Stimulated activated CD4-positive, alpha-beta T cell treated with anti-CD3 and anti-CD28 coated beads, Interleukin-4, amount 100 ng/mL, for 4 hours (primary cell): ENCODE data around the gene CELF4.

Experiments
- DNase-seq, 2 experiments: peaks; one replicate each; pipeline ENCODE4 v3.0.0-alpha.2; 2020

The CELF4 gene

DNA sequence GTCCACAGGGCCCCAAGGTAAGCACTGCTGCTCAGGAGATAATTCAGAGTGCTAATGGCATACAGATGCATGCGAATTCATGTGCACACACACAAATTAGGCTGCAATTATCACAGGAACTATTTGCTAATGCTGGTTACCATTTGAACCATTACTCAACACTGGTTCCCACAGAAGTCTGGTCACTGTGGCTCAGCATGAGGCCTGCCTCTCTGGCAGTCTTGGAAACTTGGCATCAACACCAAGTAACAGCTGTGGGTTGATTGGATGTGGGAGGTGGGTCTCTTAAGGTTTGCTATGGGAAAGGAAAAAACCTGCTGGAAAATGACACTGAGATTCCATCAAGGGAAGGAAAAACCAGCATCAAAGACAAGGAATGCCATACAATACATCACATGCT, 105.0 kb downstream of the CELF4 start:
- DNase-seq: no peak

DNA sequence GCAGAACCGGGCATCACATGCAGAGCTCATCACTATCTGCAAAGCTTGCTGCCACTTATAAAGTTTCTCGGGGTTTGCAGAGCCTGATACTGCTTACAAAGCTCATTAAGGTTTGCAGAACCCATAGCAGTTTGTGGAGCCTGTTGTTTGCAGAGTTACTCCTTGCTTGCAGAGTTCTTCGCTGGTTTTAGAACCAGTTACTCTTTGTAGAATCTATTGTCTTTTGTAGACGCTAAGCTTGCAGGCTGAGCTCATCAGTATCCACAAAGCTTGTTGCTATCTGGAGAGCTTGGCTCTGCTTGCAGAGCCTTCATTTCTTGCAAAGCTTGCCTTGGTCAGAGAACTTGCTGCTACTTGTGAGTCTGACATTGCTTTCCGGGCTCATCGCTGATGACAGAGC, 106.9 kb downstream of the CELF4 start:
- no peak for DNase-seq

DNA sequence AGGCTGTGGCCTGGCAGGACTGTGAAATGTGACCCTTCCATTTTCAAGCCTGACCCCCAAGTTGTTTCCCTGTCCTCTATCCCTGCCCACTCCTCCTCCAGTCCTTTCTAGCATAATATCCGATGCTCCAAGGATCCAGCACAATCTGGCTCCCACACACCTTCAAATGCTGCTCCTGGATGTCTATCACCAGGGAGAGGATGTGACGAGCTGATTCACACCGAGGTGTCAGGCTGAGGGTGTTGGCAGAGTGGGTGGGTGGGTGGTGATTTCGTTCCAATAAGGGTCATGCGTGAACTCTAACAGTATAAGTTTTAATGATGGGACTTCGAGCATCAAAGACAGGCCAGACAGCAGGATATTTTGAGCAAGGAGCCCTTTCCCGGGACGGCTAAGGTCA, 107.8 kb downstream of the CELF4 start:
- DNase-seq: no peak

DNA sequence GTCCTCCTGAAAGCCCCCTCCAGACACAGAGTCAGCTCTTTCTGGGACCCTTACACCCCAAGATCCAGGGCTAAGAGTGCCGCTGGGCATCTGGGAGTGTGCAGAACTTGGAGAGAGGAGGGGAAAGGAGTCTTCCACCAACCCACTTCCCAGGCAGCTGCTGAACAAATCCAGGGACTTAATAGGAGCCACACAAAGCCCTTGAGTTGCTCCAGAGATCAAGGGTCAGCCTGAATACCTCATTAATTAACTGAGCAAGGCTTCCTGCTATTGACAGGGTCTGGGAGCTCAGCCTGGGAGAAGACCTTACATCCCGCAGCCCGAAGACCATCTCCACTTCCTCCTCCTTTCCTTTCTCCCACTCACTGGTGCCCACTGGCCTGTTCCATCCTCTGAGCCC, 108.3 kb downstream of the CELF4 start:
- no peak for DNase-seq

DNA sequence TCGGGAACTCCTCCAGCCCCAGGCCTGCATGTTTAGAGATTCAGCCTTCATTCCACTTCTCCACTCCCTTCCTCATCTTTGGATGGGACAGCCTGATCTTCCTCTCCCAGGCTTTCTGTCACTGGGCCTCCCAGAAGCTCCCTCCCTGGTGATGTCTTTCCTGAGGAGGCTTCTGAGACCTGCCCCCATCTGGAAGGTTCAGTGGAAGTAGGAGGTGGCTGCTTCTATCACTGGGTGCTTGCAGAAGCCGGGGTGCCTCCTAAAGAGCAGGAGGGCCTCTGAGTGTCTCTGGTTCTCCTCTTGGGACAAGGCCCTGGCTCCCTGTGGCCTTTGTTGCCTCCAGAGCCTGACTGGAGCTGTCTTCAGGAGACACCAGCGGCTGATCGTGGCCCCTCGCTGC, 108.7 kb downstream of the CELF4 start:
- DNase-seq: no peak

DNA sequence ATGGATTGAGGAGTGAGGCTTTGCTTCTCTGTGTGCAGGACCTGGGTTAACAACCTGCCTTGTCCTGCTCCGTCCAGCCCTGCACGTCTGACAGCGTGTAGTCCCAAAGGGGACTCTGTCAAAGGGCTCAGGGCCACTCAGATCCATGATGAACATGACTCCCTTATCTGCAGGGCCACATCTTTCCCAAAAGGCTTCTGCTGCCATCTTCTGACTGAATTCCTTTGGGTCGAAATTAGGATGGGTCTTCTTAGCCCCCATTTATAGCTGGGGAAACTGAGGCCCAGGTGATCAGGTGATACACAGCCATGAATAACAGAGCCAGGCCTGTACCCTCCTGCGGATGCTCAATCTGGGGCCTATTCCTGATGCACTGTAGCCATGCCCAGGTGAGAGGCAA, 109.2 kb downstream of the CELF4 start:
- DNase-seq: no peak

DNA sequence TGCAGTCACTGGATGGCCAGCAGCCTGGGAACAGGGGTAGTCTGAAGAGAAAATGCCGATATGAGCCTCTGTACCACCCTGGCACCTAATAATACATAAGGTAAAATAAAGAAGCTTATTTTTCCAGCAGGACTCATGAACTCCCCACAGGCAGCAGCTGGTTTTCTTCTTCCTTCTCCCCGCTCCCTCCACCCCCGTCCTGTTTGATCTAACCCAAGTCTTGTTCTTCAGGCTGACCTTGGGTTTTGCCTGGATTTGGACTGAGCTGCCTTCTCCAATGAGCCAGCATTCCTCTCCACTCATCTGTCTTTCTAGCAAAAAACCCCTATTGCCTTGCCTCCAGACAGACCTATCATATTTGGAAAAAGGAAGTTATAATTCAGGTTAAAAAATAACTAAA, 111.8 kb downstream of the CELF4 start:
- DNase-seq: no peak

DNA sequence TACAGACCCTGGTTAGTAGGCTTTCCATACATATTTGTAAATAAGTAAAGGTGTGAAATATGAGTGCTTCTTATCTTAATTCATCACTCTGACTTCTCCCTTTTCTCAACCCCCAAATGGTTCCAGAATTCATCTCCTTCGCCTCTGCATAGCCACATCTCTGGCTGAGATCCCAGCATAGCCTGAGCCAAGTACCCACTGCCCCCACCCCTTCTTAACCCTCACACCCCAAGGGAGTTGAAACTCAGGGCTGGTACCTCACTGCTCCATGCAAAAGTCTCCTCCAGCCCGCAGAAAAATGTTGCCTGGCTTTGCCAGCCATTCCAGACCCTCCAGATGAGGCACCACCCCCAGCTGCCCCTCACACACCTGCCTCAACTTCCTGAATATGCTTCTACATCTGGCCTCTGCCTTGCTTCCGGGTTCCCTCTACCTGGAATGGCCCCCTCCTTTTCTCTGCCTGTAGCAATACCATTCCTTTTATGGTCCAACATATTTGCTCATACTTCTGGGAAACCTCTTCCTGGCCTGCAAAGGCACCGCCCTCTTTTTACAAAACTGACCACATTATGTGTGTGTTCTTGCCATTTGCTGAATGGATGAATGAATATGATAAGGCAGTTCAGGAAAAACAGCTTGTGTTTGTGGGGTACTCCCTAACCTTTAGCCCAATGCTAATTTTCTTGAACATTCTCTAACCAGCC, 112.8 kb downstream of the CELF4 start:
- DNase-seq: no peak

DNA sequence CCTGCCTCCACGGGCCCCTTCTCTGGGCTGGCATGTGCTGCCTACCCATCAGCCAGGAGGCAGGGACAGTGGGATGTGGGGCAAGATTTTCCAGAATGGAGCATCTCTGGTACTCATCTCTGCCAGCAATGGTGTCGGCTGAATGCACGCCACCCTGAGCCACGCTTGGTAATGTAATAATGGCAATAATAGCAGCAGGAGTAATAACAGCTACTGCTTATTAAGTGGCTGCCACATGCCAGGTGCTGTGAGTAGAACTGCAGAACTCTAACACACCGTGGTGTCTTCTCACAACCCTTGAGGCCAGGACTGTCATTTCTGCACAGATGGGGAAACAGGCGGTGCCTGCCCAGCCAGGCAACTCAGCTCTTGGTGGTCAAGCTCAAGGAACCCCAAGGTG, 113.6 kb downstream of the CELF4 start:
- DNase-seq: no peak

DNA sequence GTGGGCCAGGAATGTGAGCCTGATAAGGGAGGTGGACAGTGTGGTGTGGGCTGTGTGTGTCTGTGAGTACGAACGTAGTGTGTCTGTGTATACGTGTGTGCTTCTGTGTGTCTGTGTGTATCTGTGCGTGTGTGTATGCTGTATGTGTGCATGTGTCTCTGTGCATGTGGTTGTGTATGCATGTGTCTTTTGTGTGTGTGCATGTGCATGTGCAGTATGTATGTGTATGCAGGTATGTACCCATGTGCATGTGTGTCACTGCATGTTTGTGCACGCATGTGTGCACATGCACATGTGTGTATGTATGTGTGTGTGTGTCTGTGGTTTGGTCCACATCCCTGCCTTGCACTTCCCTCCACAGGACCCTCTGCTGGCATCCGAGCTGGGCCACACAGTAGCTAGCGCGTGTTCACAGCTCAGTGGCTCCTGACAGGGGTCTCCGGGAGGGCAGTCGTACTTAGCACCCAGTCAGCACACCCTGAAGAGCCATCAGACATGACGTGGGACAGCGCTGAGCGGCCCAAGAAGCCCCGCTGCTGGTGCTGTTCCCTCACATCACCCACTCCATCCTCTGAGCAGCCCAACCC, 114.3 kb downstream of the CELF4 start:
- DNase-seq: no peak

DNA sequence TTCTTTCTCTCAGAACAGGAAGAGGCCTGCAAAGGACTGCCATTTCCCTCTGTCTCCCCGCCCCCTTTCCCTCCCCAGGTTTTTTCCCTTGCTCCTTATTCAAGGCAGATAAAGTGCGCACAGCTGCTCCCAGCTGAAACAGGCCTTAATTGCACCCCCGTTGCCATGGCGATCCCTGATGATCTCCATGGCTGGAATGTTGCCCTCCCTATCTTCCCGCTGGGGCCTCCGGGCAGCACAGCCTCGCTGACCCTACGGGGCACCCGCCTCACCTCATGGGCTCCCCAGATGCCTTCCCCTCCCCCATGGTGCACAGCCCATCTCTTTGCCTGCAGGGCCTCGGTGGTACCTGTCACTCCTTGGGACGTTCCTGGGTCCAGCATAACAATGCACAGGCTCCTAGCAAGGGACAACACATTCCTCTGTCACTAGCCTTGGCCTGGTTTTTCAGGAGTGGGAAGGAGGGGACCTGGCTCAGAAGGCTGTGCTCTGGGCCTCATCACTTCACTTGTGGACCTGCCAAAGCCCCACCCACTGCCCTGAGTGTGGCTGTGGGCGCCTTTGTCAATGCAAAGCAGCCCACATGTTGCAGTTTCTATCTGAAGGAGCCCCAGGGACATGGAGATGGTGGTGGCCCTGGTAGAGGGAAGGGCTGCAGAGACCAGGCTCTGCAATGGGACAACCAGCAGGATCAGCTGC, 115.0 kb downstream of the CELF4 start:
- no peak for DNase-seq

DNA sequence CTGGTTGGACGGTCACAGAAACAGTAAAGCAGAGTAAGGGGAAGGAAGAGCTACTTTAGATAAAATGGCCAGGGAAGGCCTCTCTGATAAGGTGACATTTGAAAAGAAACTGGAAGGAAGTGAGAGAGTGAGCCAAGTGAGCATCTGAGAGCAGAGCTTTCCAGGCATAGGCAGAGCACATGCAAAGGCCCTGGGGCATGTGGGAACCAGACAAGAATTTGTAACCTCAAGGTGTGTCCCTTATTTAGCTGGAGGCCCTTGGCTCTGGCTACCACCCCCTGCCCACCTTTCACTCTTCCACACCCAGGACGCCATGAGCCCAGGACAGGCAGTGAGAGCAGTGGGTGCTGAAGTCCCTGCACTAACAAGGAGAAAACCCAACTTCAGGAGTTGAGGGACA, 116.0 kb downstream of the CELF4 start:
- DNase-seq: no peak

DNA sequence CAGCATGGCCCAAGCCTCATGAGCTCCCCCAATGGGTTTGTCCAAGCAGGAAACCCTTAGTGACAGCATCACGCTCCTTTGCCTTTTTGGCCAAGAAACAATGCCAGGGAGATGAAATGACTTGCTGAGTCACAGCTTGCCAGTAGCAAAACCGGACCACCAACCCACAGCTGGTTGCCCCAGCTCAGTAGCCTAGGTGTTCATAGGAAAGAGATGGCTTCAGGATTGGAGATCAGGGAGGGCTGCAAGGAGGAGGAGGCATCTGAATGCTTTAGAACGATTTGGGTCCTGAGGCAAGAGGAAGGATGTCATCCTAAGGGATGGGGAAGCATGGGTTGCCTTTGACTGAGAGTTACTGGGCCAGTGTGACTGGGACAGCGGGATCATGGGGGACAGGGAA, 116.7 kb downstream of the CELF4 start:
- DNase-seq: no peak

DNA sequence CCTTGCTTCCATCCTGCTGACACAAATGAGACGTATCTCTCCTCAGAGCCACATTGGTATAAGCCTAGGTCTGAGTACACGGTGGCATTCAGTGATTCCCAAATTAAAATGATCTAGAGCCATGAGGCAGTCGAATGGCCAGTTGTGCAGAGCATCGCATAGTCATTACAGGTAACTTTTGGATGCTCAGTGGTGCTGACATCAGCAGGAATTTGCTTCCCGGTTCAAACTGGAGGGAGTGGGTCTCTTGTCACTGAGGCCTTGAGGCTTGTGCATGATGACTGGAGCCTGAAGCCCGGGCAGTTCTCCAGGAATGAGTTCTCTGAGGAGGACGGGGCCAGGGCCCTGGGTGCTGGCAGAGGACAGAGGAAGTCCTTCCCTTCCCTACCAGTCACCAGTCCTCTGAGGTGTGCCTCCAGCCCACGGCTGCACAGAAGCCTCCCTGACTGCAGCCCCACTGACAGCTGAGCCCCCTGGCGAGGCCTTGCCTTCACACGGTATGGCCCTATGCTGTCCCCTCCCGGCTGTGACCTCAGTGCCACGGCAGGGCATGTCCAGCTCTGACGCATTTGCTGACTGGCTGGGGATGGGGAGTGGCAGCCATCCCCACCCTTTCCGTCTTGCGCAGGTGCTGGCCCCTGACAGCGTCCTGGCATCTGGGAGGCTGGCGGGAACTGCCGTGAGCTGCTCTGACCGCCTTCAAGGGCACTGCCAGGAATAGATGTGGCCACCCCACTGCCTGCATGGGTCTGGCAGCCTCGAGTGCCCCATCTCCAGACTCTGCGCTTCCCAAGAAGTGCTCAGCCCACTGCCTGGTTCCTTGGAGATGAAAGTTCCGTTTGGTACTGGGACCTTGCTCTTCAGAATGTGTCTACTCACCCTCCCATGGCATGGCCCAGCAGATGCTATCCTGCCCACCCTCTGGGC, 117.4 kb downstream of the CELF4 start:
- DNase-seq: no peak

DNA sequence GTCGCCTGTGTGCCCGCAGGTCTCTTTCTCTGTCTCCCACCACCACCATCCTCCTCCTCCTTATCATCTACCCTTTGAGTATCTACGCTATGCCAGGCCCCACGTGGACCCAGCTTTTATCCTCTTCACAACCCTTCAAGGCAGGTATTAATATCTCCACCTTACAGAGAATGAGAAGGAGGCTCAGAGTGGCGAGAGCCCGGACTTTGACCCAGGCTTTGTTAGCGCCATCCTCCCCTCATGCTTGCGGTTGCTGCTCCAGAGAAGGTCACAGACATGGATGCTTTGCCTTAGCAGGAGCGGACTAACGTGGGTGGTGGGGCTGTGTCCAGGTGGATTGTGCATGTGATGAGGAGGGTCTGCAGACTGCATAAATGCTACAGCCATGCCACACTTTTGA, 119.8 kb downstream of the CELF4 start:
- DNase-seq: no peak

DNA sequence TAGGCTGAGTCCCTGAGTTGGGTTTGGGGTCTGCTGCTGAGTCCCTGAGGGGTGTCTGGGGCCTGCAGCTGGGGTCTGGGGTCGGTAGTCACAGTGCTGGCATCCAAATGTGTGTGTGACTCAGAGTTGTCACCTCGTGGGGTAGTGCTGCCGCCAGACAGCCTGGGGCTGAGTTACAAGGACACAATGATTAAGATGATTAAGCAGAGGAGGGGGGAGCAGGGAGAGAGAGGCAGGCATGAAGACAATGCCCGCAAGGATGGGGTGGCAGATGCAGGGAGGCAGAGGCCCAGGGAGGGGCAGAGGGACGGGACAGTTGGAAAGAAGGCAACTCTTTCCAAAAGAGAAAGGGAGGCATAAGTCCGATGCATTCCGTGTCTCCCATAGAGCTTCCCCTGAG, 120.2 kb downstream of the CELF4 start:
- DNase-seq: no peak

DNA sequence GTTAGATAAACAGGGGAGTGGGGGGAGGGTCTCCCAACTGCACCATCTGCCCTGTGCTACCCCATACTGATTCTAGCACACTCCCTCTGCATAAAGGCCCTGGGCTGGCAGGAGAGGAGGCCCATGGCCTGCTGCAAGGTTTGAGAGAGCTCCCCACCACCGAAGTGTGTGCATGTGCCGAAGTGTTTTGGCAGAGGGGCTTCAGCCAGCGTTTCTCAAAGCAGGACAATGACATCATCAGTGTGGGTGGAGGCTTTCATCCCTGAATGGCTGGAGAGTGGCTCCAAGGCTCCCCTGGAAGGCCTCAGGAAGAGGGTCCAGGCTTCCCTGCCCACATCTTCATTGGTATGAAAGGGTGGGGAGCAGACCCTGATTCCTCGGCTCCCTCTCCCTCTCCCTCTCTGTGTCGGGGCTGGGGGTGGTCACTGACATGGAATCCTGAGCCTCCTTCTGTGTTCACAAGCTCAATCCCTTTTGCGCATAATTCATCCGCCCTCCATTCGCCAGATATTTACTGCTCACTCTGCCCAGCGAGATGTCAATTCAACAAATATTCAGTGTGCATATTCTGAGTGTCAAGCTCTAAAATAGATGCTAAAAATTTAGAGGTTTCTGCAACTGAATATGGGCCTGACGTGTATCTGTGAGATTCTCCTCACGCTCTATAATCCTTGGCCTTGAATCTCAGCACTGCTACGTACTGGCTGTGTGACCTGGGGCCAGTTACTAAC, 122.1 kb downstream of the CELF4 start:
- no peak for DNase-seq

DNA sequence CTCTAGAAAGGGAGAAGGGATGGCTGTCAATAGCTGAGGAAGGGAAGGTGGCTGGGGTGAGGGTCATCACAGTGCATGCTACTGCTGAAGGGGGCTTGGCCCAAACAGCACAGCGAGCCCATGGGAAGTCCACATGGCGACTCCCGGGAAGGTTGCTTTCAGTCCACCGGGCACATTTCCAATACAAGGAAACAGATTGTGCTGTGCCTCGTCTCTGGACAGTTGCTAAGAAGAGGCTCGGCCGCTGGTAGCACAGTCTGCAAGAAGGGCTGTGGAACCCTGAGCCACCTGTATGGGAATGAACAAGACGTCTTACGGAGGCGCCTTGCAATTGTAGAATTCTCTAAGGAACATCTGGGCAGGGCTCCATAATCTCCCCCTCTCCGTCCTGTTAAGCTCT, 123.1 kb downstream of the CELF4 start:
- no peak for DNase-seq

DNA sequence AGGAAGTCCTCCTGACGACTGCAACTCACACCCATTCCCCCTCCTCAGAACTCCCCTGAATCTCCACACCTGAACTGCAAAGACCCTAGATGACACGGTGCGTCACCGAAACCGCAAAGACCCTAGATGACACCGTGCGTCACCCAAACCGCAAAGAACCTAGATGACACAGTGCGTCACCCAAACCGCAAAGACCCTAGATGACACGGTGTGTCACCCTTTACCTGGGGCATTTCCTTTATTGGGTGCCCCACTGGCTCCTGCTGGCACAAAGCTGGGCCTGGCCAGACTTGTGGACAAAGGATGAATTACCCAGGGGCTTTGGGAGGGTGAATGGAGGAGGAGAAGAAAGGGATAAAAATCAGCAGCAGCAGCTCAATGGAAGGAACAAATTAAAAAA, 123.8 kb downstream of the CELF4 start:
- no peak for DNase-seq

DNA sequence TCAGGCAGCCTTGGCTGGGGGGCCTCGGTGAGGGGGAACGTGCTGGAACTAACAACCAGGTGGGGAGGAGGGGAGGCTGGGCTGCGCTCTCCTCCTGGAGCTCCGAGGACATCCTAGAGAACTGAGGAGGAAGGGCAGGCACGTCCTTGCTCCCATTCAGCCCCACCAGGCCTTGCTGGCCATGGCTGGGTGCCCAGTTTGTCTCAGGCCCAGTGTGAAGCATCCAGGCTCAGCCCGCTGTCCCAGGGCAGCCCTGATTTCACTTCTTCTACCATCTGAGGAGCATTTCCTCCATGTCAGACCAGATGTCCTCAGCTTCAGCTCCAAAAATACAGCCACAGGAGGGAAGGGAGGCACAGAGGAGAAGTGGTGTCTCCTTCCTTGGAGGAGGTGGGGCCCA, 125.4 kb downstream of the CELF4 start:
- DNase-seq: no peak

DNA sequence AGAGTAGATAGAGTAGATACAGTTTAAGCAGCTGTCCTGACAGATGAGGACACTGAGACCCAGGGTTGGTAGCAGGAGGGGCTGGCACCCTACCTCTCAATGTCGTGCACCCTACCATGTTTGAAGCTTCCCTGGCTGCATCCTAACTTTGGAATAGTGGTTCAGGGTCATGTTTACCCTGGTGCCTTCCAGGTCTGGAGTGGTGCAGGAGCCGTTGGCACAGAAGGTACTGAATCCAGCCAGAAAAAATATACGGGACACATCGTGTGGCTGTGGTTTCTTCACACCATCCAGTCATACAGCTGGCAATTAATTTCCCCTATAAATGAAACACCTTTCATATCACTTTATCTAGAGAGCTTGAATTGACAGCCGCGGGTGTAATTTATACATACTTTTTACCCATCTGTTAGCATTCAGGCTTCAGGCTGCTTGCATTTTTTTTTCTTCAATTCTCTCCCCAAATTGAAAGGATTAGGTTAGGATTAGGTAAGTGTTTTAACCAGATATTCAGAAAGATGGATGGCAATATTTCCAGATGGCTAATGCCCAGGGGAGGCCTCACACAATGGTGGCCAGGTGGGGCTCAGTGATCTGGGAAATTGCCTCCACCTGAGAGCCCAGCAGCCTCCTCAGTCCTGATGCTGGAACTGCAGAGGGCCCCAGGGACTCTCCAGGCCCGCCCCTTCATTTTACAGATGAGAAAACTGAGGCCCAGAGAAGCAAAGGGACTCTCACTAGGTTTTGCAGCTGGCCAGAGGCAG, 127.0 kb downstream of the CELF4 start:
- no peak for DNase-seq

DNA sequence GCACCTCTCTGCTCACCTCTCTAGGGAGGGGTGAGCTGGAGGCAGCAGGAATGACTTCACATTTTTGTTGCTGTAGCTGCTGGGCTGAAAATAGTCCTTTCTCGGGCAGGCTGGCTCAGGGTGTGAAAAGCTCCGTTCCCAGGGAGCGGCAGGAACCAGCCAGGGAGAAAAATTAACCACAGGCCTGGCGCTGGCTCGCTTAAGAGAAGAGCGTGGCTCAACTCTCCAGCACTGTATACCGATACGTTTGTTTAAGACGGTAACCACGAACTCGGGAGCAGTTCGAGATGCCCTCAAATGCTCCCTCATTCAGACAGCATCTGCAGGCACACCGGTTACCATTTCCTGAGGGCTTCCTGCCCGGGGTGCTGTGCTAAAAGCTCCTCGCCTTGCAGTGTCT, 129.6 kb downstream of the CELF4 start:
- no peak for DNase-seq
